Measurements from ENCODE around the gene TEX22.

The TEX22 gene

GRCh38 chr14:105385322-105385637 is 13.1 kb upstream of the TEX22 start:
- DNase-seq = no peak

GRCh38 chr14:105385698-105386365 is 12.5 kb upstream of the TEX22 start:
- no peak for DNase-seq

- no peak for DNase-seq
Measured at GRCh38 chr14:105386581-105387529, 11.5 kb upstream of the TEX22 start.

- DNase-seq = no peak
Measured at GRCh38 chr14:105387530-105387922, 10.8 kb upstream of the TEX22 start.

DNA sequence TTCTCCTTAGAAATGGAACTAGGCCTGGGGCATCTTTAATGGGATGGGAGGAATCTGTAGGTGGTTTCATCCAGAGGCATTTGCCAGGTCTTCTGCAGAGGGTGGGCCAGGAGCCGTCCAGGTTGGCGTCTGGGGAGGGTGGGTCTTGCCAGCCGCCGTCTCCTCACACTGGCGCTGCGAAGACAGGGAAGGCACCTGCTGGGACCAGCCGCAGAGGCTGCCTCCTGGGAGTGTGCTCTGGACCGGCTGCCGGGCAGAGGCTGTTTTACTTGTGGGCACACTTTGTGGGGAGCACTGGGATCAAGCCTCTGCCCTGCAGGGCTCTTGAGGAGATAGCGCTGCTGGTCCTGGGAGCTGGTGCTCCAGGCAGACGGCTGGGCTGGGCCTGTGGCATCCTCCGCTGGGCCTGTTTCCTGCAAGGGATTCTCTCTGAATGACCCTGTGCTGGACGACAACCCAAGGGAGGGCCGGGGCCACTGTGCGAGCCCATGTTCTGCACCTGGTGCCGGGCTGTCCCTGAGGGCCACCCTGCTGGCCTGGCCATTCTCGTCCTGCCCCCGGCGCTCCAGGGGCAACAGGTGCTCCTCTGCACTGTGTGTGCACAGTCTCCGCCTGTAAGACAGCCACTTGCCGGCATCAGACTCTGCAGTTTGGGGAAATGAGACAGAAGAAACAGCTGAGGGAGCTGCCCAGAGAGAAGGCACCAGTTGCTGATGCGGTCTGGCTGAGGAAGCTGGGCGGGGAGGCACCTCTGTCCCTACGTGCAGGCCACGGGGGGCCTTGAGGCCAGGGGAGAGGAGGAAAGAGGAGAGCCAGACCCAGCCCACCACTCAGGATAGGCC is 10.0 kb upstream of the TEX22 start:
- DNase-seq = no peak

DNA sequence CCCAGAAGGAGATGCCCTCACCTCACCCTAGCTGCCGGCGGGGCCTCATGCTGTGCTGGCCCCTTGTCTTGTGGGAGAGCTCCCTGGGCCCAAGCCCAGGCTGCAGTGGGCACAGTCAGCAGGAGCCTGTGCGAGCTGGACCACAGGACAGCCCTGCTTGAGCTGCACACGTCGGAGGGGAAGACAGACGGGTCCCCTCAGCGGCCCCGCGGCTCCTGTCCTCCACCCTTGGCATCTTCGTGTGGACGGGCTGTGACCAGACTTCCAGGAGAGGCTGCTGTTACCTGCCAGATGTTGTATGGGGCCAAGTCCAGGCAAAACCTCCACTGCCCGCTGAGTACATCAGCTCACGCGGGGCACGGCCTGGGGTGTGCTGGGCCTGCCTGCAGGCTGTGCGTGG is 9.4 kb upstream of the TEX22 start:
- no peak for DNase-seq

DNA sequence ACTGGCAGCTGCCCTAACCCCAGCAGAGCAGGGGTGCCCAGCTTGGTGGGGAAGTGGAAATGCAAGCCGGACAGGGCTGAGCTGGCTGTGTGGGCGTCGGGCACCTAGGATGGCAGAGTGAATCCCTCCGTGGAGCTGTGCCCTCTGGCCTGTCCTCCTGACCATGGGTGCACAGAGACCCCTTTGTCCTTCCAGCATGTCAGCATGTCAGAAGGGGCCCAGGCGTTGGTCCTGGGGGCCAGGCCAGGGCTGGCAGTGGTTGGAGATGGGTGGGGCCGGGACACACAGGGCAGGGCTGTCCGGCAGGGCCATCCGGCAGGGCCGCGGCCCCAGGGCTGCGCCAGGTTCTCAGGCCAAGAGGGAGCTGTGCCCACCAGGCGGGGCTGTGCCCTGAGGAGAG is 8.8 kb upstream of the TEX22 start:
- DNase-seq = no peak

DNA sequence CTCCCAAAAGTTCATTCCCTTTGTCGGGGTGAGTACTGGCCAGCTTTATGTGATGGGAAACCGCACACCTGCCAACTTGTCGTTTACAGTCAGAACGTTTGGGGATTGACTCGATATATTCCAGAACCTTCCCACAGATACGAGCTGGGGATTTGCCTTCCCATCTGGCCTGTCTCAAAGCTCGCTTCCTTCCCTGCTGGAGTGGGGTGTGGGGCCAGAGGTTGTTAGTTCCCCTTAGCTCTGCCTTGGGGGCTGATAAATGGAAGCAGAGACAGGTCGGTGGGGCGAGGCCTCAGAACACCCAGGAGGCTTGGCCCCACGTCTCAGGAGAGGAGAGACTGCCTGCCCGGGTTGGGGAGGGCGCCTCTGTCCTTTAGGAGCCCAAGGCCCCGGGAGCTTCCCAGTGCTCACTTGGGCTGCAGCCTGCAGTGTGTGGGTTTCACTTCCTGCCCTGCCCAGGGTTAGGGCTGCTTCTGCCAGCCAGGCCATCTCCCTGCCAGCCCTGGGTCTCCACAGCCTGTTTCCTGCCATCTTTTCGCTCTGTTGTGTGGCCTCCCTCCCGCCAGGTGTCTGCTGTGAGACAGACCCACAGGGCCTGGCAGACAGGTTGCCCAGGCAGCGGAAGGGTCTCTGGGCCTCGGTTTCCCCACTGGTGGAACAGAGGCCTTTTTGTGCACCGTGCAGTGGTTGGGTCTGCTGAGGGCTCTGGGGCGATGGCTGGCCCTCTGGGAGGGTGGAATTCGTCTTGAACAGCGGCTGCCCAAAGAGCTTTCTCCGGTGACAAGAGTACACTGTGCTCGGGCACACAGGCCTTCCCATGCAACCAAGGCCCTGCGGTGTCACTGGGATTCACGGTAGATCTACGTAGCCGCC is 8.1 kb upstream of the TEX22 start:
- no peak for DNase-seq

DNA sequence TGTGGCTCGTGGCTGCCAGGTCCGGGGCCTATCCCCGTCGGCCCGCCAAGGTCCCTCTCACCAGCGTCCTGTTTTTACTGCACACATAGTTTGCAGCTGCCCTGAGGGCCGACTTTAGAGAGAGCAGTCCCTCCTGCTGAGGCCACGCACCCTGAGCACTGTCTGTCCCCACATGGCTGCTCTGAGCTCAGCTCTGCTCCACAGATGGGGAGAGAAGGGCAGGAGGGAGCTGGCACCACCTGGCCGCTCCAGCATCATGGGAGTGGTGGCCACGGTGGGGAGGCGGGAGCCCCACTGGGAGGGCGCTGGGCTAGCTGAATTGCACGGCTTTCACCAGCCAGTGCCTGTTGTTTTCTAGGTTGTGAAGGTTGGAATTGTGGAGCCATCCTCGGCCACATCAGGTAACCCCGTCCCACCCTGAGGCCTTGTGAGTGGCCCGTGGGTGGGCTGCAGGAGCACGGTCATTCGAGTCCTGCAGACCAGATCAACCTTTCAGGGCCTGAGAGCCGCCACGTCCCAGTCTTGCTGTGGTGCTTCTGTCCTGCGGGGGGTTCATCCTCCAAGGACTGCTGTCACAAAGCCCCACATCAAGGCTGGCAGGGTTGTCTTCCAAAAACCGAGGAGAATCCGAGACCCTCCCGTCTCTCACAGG is 7.4 kb upstream of the TEX22 start:
- no peak for DNase-seq

DNA sequence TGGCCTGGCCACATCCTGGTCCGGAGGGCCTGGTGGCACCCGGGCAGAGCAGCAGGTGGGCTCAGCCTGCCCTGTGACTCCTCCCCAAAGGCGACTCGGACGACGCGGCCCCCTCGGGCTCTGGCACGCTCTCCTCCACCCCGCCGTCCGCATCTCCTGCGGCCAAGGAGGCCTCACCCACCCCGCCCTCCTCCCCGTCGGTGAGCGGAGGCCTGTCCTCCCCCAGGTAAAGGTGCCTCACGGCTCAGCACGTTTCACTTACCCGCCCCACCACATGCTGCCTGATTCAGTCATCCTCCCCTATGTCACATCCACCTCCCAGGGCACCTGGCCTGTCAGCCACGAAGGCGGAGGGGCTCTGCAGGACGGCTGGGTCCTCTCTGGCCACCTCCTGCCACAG is 6.8 kb upstream of the TEX22 start:
- DNase-seq = no peak

- DNase-seq = no peak
Measured at GRCh38 chr14:105392131-105393090, 5.9 kb upstream of the TEX22 start.

- DNase-seq = no peak
Measured at GRCh38 chr14:105393151-105393550, 5.2 kb upstream of the TEX22 start.

- DNase-seq = no peak
Measured at GRCh38 chr14:105394714-105395537, 3.4 kb upstream of the TEX22 start.

GRCh38 chr14:105395538-105395854 is 2.8 kb upstream of the TEX22 start:
- no peak for DNase-seq

DNA sequence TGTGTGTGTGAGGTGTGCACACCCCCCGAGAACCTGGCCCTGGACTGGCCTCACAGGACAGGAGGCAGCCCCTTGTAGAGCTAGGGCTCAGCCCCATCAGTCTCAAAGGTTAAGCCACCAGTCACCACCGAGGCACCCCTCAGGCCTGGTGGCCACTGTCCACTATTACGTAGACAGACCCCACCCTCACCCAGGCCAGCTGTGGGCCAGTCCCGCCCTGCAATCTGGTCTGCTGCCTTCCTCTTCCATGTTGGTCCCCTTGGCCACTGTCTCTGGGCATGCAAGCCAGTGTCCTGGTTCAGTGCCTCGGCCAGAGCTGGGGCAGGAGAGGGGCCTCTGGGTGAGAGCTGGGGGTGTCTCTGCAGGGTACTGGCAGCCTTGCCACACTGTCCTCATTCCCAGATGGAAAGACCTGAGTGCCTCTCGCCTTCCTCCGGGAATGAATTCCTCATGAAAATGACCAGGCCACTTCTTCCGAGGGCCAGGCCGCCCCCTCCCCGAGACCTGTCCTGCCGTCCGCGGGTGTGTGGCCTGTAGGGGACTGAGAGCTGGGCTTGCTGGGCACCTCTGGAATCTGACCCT is 897 bp upstream of the TEX22 start:
- DNase-seq = no peak

- DNase-seq = peak; percentile 78
Measured at GRCh38 chr14:105398726-105399465, 558 bp downstream of the TEX22 start.

DNA sequence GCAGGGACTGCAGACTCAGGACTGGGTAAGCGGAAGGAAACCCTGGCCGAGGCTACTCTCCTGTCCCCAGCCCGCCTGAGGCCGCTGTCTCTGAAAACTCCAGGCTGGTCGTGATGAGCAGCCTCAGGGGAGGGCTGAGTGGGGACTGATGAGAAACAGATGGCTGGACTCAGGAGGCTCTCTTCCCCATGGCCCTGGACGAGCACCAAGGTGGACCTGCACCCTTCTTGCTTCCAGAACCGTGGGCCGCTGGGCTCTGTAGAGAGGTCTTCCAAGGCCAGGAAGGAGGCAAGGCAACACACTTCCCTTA is 1.1 kb downstream of the TEX22 start:
- DNase-seq = no peak

DNA sequence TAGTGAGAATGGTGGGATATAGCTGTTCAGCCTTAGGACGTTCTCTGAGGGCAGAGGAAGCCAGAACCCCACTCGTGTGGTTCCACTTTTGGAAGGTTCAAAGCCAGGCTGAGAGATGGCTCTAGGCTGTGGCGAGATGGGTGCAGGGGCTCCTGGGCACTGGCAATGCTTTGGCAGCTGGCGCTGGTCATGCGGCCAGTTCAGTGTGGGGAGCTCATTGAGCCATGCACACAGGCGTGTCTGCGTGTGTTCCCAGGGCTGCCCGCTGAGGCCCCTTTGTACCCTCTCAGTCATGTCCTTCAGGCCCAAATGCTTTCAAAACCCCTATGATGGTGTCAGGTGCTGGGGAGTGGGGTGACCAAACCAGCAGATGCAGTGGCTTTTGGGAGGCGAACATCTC is 1.7 kb downstream of the TEX22 start:
- DNase-seq = no peak

- DNase-seq = no peak
Measured at GRCh38 chr14:105401699-105402098, 3.4 kb downstream of the TEX22 start.
